Breast epithelium (tissue), 4 donors: ENCODE data around the gene C11orf86. TPM values are rescaled to one million over a fixed set of nuclear protein-coding genes. Genes with fewer than 3 reads are reported as not detected.

Experiments used
- DNase-seq, 2 donors: peaks; one replicate each; pipeline ENCODE4 v3.0.0-alpha.2; 2019; ENCODE audit warnings: low spot score in 2 of 2
- H3K27ac ChIP-seq, 2 donors: fragments of 200-600 bp; sonication (generic) in 1 of 2; one replicate each; pipeline ENCODE4 v1.5.1; 2016 to 2019; ENCODE audit warnings: mild to moderate bottlenecking in 1 of 2
- H3K27me3 ChIP-seq, 2 donors: fragments of 200-600 bp; sonication (generic) in 1 of 2; one replicate each; pipeline versions ENCODE4 v1.5.1 to v1.6.0; 2017 to 2019; ENCODE audit warnings: control low read depth in 1 of 2, mild to moderate bottlenecking in 1 of 2
- H3K36me3 ChIP-seq: fragments of 200-600 bp; one replicate; pipeline ENCODE4 v1.5.1; 2019
- H3K4me1 ChIP-seq, 2 donors: fragments of 200-600 bp; sonication (generic); one replicate each; pipeline ENCODE4 v1.5.1; 2016 to 2019; ENCODE audit warnings: control low read depth in 1 of 2
- H3K4me3 ChIP-seq, 3 donors: fragments of 200-600 bp; sonication (generic); 1 replicate in 2 of 3; 2 replicates in 1 of 3; pipeline ENCODE4 v1.5.1; 2016 to 2019; ENCODE audit warnings: mild to moderate bottlenecking in 3 of 3, moderate library complexity in 2 of 3
- H3K9me3 ChIP-seq, 2 donors: fragments of 200-600 bp; sonication (generic) in 1 of 2; one replicate each; pipeline ENCODE4 v1.5.1; 2016 to 2019; ENCODE audit warnings: control low read depth in 1 of 2
- POLR2A ChIP-seq: fragments of 450-650 bp; IDR thresholded peaks from one replicate; pipeline ENCODE4 v1.6.1; 2016; ENCODE audit warnings: antibody characterized with exemption, mild to moderate bottlenecking, moderate library complexity
- POLR2AphosphoS5 ChIP-seq, 3 donors: sonication (generic); formaldehyde crosslinking; IDR thresholded peaks; one replicate each; pipeline ENCODE4 v1.6.1; 2017; ENCODE audit warnings: antibody characterized with exemption in 3 of 3
- intact Hi-C: fragments of 100-400 bp; cut with DNase I; formaldehyde crosslinking; loops from one replicate; pipeline ENCODE4 v1.15.1; 2023; ENCODE audit warnings: low total_unique reads
- total RNA-seq, 3 donors: library from RNA; depleted of rRNA; stranded (reverse); fragments of >200 nt; gene quantifications; one replicate each; pipeline ENCODE4 v1.1.0, GENCODE V29; 2016
- TF ChIP-seq, protein P1 (sequence below), 3 donors: fragments of 450-650 bp; IDR thresholded peaks; one replicate each; pipeline ENCODE4 v1.5.1; 2016 to 2017; ENCODE audit warnings: antibody characterized with exemption in 3 of 3, mild to moderate bottlenecking in 3 of 3, moderate library complexity in 3 of 3

C11orf86 gene
- total RNA-seq, 3 donors from 2014 or later, result not detected

DNA sequence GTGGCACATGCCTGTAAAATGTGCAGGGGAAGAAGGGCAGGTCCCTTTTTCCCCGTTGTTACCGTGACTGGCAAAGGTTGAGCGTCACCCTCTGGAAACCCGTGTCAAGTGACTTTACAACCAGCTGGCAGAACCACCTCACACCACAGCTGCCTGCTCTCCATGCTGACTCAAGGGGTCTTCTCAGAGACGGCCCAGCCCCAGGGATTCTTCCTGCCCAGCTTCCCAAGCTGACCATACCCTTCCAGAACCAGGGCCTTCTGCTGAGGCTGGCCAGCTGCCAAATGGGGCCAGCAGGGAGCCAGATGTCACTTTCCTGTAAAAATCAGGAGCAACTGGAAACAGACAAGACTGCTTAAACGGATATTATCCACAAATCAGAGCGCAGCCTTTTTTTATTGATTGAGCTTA, 23.2 kb upstream of the C11orf86 start:
- Histone ChIP-seq H3K4me1 (peaks cover 0 to 5% of the 10 kb centered on the region in 2 donors), H3K27ac (peak overlapping the region; percentile 52 to 86), H3K4me3 (no peak overlapping the region), H3K36me3 (no peaks in the 10 kb centered on the region), H3K27me3 (no peaks in the 10 kb centered on the region), H3K9me3 (no peaks in the 10 kb centered on the region)
- TF ChIP-seq POLR2A (no peak), POLR2AphosphoS5 (IDR thresholded peaks at IDR 0.05) (no peak)
- TF ChIP-seq, protein P1, sequence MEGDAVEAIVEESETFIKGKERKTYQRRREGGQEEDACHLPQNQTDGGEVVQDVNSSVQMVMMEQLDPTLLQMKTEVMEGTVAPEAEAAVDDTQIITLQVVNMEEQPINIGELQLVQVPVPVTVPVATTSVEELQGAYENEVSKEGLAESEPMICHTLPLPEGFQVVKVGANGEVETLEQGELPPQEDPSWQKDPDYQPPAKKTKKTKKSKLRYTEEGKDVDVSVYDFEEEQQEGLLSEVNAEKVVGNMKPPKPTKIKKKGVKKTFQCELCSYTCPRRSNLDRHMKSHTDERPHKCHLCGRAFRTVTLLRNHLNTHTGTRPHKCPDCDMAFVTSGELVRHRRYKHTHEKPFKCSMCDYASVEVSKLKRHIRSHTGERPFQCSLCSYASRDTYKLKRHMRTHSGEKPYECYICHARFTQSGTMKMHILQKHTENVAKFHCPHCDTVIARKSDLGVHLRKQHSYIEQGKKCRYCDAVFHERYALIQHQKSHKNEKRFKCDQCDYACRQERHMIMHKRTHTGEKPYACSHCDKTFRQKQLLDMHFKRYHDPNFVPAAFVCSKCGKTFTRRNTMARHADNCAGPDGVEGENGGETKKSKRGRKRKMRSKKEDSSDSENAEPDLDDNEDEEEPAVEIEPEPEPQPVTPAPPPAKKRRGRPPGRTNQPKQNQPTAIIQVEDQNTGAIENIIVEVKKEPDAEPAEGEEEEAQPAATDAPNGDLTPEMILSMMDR (IDR thresholded peaks at IDR 0.05), result no peak
- intact Hi-C loops, result no loop called here
- DNase-seq, result peak in 1 of 2 donors; percentile 37

DNA sequence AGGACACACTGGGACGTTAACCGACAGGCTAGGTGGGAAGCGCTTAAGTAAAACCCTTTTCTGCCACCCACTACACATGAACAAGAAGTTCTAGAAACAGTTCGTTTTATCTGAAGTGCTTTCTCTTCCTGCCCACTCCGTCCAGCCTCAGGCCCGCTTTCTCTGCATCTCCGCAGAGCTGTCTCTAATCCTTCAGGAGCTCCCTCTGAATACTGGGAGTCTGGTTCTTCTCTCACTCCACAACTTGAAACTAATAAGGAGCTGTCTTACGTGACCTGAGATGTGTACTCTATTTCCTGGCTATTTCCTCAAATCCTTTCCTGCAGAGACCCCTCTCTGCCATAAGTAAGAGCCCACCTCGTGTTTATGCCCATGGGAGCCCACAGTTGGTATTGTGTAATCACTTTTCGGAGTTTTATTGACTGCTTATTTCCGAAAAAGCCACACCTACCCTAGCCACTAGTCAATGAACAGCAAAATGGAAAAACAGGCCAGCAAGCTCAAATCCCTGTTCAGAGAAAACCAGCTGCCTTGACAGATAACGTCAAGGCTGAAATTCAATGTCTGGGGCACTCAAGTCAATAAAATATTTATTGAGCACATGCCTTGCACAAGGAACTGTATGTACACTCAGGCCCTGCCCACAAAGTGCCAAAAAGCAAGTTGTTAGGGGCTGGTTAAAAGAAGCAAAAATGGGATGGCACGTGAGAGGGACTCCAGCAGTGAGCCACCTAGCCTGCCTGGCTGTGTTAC, 21.8 kb upstream of the C11orf86 start:
- H3K4me1 ChIP-seq, result peaks cover 0 to 5% of the 10 kb centered on the region in 2 donors
- DNase-seq, result no peak
- TF ChIP-seq POLR2A (no peak), POLR2AphosphoS5 (IDR thresholded peaks at IDR 0.05) (no peak)
- TF ChIP-seq, protein P1 (IDR thresholded peaks at IDR 0.05), result no peak
- H3K4me3 ChIP-seq, result no peak overlapping the region
- H3K27ac ChIP-seq, result peak overlapping the region in 1 of 2 donors; percentile 86
- no peaks in the 10 kb centered on the region for H3K36me3 ChIP-seq
- intact Hi-C loops, result no loop called here
- no peaks in the 10 kb centered on the region for H3K9me3 ChIP-seq
- no peaks in the 10 kb centered on the region for H3K27me3 ChIP-seq

DNA sequence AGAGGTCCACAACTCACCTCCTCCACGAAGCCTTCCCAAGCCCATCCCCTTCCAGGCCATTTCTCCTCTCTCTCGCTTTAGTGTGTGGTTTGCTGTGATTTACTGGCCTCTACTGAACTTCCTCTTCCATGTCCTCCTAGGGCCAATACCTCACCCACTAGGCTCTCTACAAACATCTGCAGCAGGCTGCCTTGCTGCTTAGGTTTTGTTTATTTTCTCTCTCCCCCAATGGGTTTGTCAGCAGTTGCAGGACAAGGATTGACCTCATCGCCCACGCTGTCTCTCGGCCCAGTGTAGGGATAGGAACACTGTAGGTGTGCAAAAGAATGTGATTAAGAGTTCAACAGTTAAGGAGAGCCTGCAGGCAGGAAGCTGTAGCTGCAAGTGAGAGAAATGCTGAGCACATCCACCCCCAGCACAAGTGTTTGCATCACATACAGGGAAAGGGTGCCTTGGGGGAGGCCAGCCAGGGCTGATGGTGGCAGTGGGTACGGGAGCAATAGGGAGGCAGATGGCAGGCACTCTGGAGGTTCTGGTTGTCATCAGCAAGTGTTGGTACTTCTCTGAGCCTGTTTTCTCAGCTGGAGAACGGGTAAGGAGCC, 18.3 kb upstream of the C11orf86 start:
- no peaks in the 10 kb centered on the region for H3K9me3 ChIP-seq
- no peaks in the 10 kb centered on the region for H3K36me3 ChIP-seq
- no peaks in the 10 kb centered on the region for H3K27me3 ChIP-seq
- peak overlapping the region in 2 of 3 donors; percentile 73 to 81 for H3K4me3 ChIP-seq
- intact Hi-C loops, result no loop called here
- H3K27ac ChIP-seq, result peak overlapping the region; percentile 73 to 77
- H3K4me1 ChIP-seq, result peaks cover 0 to 11% of the 10 kb centered on the region in 2 donors
- TF ChIP-seq, protein P1 (IDR thresholded peaks at IDR 0.05), result peak in 2 of 3 donors; percentile 14 to 32
- TF ChIP-seq POLR2A, result no peak
- peak in 1 of 3 donors; percentile 17 for TF ChIP-seq POLR2AphosphoS5 (IDR thresholded peaks at IDR 0.05)
- DNase-seq, result peak in 1 of 2 donors; percentile 56

DNA sequence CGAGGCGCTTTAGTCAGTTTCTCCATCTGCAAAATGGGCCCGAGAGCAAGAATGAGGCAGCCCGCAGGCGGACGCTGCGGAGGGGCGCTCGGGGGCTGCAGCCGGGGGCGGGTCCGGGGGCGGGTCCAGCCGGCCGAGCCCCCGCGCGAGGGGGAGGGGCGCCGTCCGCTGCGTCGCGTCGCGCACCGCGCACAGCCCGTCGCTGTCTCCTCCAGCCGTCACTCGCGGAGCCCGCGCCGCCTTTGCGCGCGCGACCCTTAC, 17.2 kb upstream of the C11orf86 start:
- Histone ChIP-seq H3K4me3 (peak overlapping the region; percentile 47 to 81 (median 73)), H3K36me3 (no peaks in the 10 kb centered on the region), H3K27me3 (no peaks in the 10 kb centered on the region), H3K27ac (peak overlapping the region; percentile 73 to 77), H3K9me3 (no peaks in the 10 kb centered on the region), H3K4me1 (peaks cover 0 to 6% of the 10 kb centered on the region in 2 donors)
- TF ChIP-seq POLR2A (no peak), POLR2AphosphoS5 (IDR thresholded peaks at IDR 0.05) (no peak)
- TF ChIP-seq, protein P1 (IDR thresholded peaks at IDR 0.05), result no peak
- intact Hi-C loops, result no loop called here
- no peak for DNase-seq
